ENCODE data around the gene EHBP1L1.
A peak's percentile ranks its signal among the peaks of the same experiment; 100 is the strongest.

EHBP1L1 gene

GRCh38 chr11:65599216-65599954 lies 23.5 kb downstream of the EHBP1L1 start:
- DNase-seq = no peak

- no peak for DNase-seq
These were observed 24.0 kb downstream of the EHBP1L1 start for GRCh38 chr11:65599955-65600246.

- DNase-seq = no peak
These were observed 28.4 kb downstream of the EHBP1L1 start for GRCh38 chr11:65604258-65604657.

- DNase-seq = no peak
These were observed 31.2 kb downstream of the EHBP1L1 start for GRCh38 chr11:65606876-65607613.

- DNase-seq = no peak
These were observed 32.0 kb downstream of the EHBP1L1 start for GRCh38 chr11:65607614-65608426.

GRCh38 chr11:65609229-65609628 lies 33.4 kb downstream of the EHBP1L1 start:
- DNase-seq = no peak

- DNase-seq = no peak
These were observed 33.8 kb downstream of the EHBP1L1 start for GRCh38 chr11:65609665-65610064.

- no peak for DNase-seq
These were observed 34.6 kb downstream of the EHBP1L1 start for GRCh38 chr11:65610404-65610803.

GRCh38 chr11:65611028-65611757 lies 35.3 kb downstream of the EHBP1L1 start:
- DNase-seq = no peak

GRCh38 chr11:65611758-65612603 lies 36.1 kb downstream of the EHBP1L1 start:
- no peak for DNase-seq

GRCh38 chr11:65612691-65613090 lies 36.8 kb downstream of the EHBP1L1 start:
- DNase-seq = no peak

GRCh38 chr11:65613091-65613928 lies 37.5 kb downstream of the EHBP1L1 start:
- peak; percentile 17 for DNase-seq

- DNase-seq = peak; percentile 100
These were observed 39.5 kb downstream of the EHBP1L1 start, which contains the start of gene PCNX3 for GRCh38 chr11:65615229-65615949. TSS of gene PCNX3 (plus strand) at chr11:65615776. CDS start at chr11:65616312, 536 bp downstream.

GRCh38 chr11:65615950-65616574 lies 40.2 kb downstream of the EHBP1L1 start:
- DNase-seq = peak; percentile 50

- no peak for DNase-seq
These were observed 40.7 kb downstream of the EHBP1L1 start for GRCh38 chr11:65616575-65617001.

- no peak for DNase-seq
These were observed 41.4 kb downstream of the EHBP1L1 start for GRCh38 chr11:65617136-65617850.

GRCh38 chr11:65617990-65618751 lies 42.3 kb downstream of the EHBP1L1 start:
- DNase-seq = no peak

- DNase-seq = no peak
These were observed 42.9 kb downstream of the EHBP1L1 start for GRCh38 chr11:65618763-65619162.
